Thyroid gland (tissue), 4 donors: ENCODE results near the gene CCDC183. TPM values are rescaled to one million over a fixed set of nuclear protein-coding genes. Genes with fewer than 3 reads are reported as not detected.

Experiments
- DNase-seq, 2 donors: peaks; one replicate each; pipeline ENCODE4 v3.0.0-alpha.2; 2019
- H3K27ac ChIP-seq, 3 donors: fragments of 200-600 bp; sonication (generic); 1 replicate in 2 of 3; 2 replicates in 1 of 3; pipeline ENCODE4 v1.5.1; 2016 to 2019; ENCODE audit warnings: mild to moderate bottlenecking in 1 of 3, moderate library complexity in 1 of 3
- H3K27me3 ChIP-seq: fragments of 200-600 bp; sonication (generic); one replicate; pipeline ENCODE4 v1.5.1; 2019
- H3K36me3 ChIP-seq, 2 donors: fragments of 200-600 bp; sonication (generic); one replicate each; pipeline ENCODE4 v1.5.1; 2016 to 2019
- H3K4me1 ChIP-seq, 2 donors: fragments of 200-600 bp; sonication (generic); one replicate each; pipeline ENCODE4 v1.5.1; 2017 to 2019
- H3K4me3 ChIP-seq, 3 donors: fragments of 200-600 bp; sonication (generic); replicated peaks in 1 of 3; 1 replicate in 2 of 3; 2 replicates in 1 of 3; pipeline ENCODE4 v1.5.1; 2016; ENCODE audit warnings: mild to moderate bottlenecking in 1 of 3
- H3K9me3 ChIP-seq: fragments of 200-600 bp; sonication (generic); one replicate; pipeline ENCODE4 v1.5.1; 2017
- POLR2A ChIP-seq, 2 donors: fragments of 450-650 bp; IDR thresholded peaks; one replicate each; pipeline ENCODE4 v1.6.1; 2017; ENCODE audit warnings: antibody characterized with exemption in 2 of 2, mild to moderate bottlenecking in 2 of 2, moderate library complexity in 1 of 2
- WGBS, 2 donors: methylation state at CpG; one replicate each; pipeline ENCODE4 v1.1.5; 2017; 5-methylcytosine and 5-hydroxymethylcytosine counted together
- intact Hi-C: fragments of 100-400 bp; cut with DNase I; formaldehyde crosslinking; loops from one replicate; pipeline ENCODE4 v1.15.1; 2023
- total RNA-seq, 4 donors: library from RNA; depleted of rRNA; stranded (reverse); fragments of >200 nt; gene quantifications; one replicate each; pipeline ENCODE4 v1.2.3, GENCODE V29; 2016
- TF ChIP-seq, protein P1 (sequence below), 6 experiments: fragments of 200-600 bp in 3 of 6; fragments of 450-650 bp in 3 of 6; sonication (generic) in 3 of 6; IDR thresholded peaks; one replicate each; pipeline ENCODE4 v1.5.1; 2016 to 2019; ENCODE audit warnings: antibody characterized with exemption in 6 of 6, mild to moderate bottlenecking in 2 of 6, inconsistent platforms in 1 of 6, moderate library complexity in 1 of 6

CCDC183 gene
- total RNA-seq, 4 donors from 2014 or later: 1.3 to 4.6 (median 2.8) TPM

DNA sequence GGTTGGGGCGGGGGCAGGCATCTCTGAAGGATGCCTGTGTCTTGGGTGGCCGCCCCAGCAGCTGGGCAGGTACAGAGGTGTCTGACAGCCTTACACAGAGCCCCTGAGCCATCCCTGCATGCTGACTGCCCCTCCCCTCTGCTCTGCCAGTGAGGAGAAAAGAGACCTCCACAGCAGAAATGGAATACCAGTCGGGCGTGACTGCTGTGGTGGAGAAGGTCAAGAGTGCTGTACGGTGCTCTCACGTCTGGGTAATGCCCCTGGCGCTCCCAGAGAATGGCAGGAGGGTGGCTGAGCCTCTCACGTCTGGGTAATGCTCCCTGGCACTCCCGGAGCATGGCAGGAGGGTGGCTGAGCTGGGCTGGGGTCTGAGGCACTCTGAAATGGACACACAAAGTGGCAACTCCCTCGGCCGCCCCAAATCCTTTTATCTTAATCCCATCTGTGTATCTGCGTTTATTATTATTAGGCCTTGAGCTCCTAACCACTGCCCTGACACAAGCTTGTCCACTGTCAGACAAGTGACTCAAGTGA lies 9.1 kb downstream of the CCDC183 start:
- no peaks in the 10 kb centered on the region for H3K9me3 ChIP-seq
- peaks cover 33 to 40% of the 10 kb centered on the region in 2 donors for H3K4me1 ChIP-seq
- no peaks in the 10 kb centered on the region for H3K36me3 ChIP-seq
- WGBS, 2 donors: 70 to 75% methylated on average over 9 to 12 of the region's 12 CpGs
- H3K27me3 ChIP-seq: no peaks in the 10 kb centered on the region
- intact Hi-C loops: loop anchor here (5.0 kb wide), 1 partner anchor 142 kb away; the partner anchor contains the start of gene C8G
- peak in 1 of 2 donors; percentile 43 for DNase-seq
- TF ChIP-seq, protein P1, sequence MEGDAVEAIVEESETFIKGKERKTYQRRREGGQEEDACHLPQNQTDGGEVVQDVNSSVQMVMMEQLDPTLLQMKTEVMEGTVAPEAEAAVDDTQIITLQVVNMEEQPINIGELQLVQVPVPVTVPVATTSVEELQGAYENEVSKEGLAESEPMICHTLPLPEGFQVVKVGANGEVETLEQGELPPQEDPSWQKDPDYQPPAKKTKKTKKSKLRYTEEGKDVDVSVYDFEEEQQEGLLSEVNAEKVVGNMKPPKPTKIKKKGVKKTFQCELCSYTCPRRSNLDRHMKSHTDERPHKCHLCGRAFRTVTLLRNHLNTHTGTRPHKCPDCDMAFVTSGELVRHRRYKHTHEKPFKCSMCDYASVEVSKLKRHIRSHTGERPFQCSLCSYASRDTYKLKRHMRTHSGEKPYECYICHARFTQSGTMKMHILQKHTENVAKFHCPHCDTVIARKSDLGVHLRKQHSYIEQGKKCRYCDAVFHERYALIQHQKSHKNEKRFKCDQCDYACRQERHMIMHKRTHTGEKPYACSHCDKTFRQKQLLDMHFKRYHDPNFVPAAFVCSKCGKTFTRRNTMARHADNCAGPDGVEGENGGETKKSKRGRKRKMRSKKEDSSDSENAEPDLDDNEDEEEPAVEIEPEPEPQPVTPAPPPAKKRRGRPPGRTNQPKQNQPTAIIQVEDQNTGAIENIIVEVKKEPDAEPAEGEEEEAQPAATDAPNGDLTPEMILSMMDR (IDR thresholded peaks at IDR 0.05): no peak
- TF ChIP-seq POLR2A (IDR thresholded peaks at IDR 0.05): no peak
- no peak overlapping the region for H3K27ac ChIP-seq
- no peak overlapping the region for H3K4me3 ChIP-seq

DNA sequence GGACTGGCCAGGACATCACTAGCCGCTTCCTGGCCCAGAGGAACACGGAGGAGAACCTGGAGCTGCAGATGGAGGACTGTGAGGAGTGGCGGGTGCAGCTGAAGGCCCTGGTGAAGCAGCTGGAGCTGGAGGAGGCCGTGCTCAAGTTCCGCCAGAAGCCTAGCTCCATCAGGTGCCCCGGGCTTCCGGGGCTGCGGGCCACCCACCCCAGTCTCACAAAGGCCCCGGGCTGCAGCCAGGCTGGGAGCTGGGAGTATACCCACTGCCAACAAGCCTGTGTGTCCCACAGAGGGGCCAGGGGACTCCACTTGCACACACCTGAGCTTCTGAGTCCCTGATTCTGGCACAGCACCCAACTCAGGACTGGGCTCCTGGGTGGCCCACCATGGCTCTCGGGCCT lies 9.9 kb downstream of the CCDC183 start:
- no peak for DNase-seq
- Histone ChIP-seq H3K27ac (no peak overlapping the region), H3K9me3 (no peaks in the 10 kb centered on the region), H3K4me3 (no peak overlapping the region), H3K4me1 (peaks cover 25 to 37% of the 10 kb centered on the region in 2 donors), H3K27me3 (no peaks in the 10 kb centered on the region), H3K36me3 (no peaks in the 10 kb centered on the region)
- intact Hi-C loops: loop anchor here (5.0 kb wide), 1 partner anchor 141 kb away; the partner anchor contains the start of gene C8G
- TF ChIP-seq, protein P1 (IDR thresholded peaks at IDR 0.05): no peak
- TF ChIP-seq POLR2A (IDR thresholded peaks at IDR 0.05): no peak
- 89 to 100% methylated on average over 4 to 6 of the region's 10 CpGs for WGBS, 2 donors

DNA sequence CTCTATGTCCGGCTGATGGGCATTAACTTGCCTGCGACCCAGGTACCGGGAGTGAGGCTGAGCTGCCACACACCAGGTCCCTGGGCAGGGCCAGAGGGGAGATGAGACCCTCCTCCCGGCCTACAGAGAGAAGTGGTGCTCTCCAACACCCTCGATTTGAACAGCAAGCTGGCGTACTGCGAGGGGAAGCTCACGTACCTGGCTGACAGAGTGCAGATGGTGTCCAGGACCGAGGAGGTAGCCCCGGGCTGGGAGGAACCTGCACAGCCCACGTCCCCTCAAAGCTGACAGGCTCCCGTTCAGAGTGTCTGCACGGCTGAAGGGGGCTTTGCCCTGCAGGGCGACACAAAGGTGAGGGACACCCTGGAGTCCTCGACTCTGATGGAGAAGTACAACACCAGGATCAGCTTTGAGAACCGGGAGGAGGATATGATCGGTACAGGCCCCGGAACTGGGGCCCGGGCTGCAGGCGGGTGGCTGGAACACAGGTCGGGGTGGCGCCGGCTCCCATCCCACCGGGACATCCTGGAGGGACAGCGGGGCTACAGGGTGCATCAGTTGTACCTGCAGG lies 10.6 kb downstream of the CCDC183 start:
- H3K27ac ChIP-seq: no peak overlapping the region

DNA sequence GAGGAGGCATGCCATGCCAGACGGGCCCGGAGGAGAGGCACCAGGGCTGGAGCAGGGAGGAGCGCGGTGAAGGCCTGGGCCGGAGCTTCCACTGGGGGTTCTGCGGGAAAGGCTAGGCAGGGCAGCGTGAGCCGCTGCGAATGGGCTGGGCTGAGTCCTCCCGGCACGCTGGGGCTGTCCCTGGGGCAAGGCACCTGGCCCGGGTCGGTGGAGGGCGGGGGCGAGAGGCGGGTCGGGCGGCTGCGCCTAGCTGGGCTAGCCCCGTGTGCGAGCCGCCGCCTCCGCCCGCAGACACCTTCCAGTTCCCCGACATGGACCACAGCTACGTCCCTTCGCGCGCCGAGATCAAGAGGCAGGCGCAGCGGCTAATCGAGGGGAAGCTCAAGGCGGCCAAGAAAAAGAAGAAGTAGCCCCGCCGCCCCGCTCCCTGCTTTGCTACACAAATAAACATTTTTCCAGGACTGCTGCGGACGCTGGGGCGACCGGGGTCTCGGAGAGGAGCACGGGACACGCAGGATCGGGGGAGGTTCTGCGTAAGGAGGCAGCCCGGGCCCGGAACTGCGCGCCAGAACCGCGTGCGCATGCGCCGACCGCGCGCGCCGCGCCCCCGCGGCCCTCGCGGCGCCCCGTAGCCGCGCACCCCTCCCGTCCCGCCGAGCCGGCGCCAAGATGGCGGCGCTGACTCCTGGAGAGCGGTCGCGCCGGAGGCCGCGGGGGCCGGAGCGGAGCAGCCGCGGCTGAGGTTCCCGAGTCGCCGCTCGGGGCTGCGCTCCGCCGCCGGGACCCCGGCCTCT lies 11.3 kb downstream of the CCDC183 start, which contains the start of gene RABL6:
TSS of gene RABL6 (plus strand) at position 668 of the 794 bp plus-strand sequence. CDS start 249 bp downstream, outside the sequence.
- WGBS, 2 donors: 1 to 5% methylated on average over 9 to 12 of the region's 96 CpGs
- peak; percentile 9 to 83 for TF ChIP-seq POLR2A (IDR thresholded peaks at IDR 0.05)
- TF ChIP-seq, protein P1 (IDR thresholded peaks at IDR 0.05): peak in 1 of 6 experiments; percentile 3
- peak; percentile 69 to 70 for DNase-seq

More for the DNA sequence above, 10.6 kb downstream of the CCDC183 start:
- Histone ChIP-seq H3K4me1 (peaks cover 23 to 33% of the 10 kb centered on the region in 2 donors), H3K36me3 (no peaks in the 10 kb centered on the region), H3K4me3 (peak overlapping the region in 1 of 3 donors; percentile 99), H3K9me3 (no peaks in the 10 kb centered on the region), H3K27me3 (no peaks in the 10 kb centered on the region)
- TF ChIP-seq, protein P1 (IDR thresholded peaks at IDR 0.05): no peak
- TF ChIP-seq POLR2A (IDR thresholded peaks at IDR 0.05): no peak
- no peak for DNase-seq
- WGBS, 2 donors: 73 to 83% methylated on average over 17 to 21 of the region's 25 CpGs
- intact Hi-C loops: loop anchor here (5.0 kb wide), 1 partner anchor 141 kb away; the partner anchor contains the start of gene C8G

More for the DNA sequence above, 11.3 kb downstream of the CCDC183 start, which contains the start of gene RABL6:
- intact Hi-C loops: loop anchor here (5.0 kb wide), 1 partner anchor 140 kb away; the partner anchor contains the start of gene C8G
- peak within 1 kb of the TSS; percentile 16 to 99 (median 92) for H3K4me3 ChIP-seq
- peak within 1 kb of the TSS; percentile 69 to 91 (median 89) for H3K27ac ChIP-seq
- no peaks in the 10 kb centered on the region for H3K27me3 ChIP-seq
- peaks cover 23 to 33% of the 10 kb centered on the region in 2 donors for H3K4me1 ChIP-seq
- H3K9me3 ChIP-seq: no peaks in the 10 kb centered on the region
- no peaks in the 10 kb centered on the region for H3K36me3 ChIP-seq
